ENCODE measurements around the gene CTTN.

CTTN gene

DNA sequence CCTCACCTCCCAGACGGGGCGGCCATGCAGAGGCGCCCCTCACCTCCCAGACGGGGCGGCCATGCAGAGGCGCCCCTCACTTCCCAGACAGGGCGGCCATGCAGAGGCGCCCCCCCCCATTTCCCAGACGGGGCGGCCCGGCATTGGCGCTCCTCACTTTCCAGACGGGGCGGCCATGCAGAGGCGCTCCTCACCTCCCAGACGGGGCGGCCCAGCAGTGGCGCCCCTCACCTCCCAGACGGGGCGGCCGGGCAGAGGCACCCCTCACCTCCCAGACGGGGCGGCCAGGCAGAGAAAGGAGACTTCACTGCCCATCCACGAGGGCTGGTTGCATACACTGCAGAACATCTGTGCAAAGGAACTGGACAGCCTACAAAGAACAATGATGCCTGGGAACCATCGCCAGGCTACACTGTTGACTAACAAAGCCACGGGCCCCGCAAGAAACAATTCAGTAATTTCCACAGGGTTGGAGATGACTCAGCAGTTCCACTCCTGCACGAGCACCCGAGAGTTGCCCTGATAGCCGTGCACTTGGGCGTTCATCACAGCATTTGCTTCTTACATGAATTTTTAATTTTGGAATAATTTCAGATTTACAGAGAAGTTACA is 58.7 kb downstream of the CTTN start:
- no peak for DNase-seq

DNA sequence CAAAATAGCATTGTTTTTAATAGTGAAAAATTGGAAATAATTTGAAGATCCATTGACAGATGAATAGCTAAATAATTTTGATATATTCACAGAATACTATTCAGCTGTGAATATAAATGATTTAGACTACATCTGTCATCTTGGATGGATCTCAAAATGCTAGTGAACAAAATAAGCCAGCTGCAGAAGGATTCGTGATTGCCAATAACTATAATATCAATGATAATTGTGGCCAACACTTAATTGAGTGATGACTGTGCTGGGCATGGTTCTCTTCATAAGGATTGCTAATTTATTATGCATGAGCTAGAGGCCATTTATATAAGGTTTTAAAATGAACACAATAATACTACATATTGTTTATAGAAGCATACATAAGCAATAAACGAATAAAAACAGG is 60.4 kb downstream of the CTTN start:
- DNase-seq: no peak

GRCh38 chr11:70460111-70460510 is 61.8 kb downstream of the CTTN start:
- DNase-seq: no peak

- no peak for DNase-seq
Observed at GRCh38 chr11:70460964-70461363, 62.6 kb downstream of the CTTN start.

DNA sequence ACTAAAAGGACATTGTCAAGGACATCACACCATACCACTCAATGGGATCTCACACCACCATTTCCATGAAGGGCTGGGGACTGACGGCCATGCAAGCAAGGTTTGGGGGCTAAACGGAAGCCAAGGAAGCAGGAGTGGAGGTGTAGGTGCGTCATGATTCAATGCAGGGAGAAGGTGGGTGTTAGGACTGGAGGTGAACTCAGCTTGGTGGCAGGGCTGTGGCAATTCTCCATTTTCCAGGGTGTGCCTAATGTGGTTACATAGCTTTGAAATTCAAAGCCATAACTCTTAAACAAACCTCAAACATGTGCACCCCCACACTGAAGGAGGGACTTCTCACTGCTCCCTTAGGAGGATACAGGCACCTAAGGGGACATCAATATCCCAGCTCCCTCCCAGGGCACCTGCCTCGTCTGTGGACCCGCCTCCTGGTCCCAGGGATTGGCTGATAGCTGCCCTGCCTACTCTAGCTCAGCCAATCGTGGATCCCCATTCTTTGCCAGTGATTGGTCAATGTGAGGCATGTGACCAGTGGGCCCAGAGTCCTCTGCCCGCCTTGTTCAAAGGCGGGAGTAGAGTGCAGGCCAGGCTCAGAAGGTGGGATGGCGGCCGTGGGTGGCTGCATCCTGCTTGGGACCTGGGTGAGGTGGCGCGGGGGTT is 64.6 kb downstream of the CTTN start:
- no peak for DNase-seq

DNA sequence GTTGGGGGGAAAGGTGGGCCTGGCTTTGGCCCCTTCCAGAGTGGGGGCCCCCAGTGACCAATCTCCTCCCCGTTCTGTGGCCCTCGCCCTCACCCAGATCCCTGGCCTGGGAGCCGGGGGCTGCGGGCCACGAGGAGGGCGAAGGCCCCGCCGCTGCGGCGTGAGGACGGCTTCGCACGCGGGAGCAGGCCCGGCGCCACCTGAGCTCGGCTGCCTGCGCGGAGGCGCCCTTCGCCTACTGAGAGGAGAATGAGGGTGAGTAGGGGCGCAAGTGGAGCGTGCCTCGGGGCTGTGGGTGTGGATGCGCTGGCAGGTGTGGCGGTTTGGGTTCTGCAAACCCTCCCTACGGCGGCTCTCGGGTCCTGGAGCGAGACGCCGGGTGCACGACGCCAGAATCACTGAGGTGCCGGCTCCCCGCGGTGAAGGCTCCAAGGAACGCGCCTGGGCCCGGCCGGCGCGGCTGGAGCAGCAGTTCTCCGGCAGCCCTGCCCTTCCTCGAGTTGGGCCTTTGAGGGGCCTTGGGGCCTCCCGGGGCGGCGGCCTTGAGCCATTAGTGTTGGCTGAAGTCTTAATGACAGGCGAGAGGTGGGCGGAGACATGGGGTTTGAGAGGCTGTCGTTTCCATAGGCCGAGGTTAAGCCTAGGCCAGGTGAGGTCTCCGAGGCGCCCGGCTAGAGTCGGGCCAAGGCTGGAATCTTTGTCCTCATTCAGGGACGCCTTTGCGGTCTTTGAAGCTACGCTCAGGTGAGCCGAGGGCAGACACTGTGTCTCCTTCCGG is 65.3 kb downstream of the CTTN start:
- no peak for DNase-seq

DNA sequence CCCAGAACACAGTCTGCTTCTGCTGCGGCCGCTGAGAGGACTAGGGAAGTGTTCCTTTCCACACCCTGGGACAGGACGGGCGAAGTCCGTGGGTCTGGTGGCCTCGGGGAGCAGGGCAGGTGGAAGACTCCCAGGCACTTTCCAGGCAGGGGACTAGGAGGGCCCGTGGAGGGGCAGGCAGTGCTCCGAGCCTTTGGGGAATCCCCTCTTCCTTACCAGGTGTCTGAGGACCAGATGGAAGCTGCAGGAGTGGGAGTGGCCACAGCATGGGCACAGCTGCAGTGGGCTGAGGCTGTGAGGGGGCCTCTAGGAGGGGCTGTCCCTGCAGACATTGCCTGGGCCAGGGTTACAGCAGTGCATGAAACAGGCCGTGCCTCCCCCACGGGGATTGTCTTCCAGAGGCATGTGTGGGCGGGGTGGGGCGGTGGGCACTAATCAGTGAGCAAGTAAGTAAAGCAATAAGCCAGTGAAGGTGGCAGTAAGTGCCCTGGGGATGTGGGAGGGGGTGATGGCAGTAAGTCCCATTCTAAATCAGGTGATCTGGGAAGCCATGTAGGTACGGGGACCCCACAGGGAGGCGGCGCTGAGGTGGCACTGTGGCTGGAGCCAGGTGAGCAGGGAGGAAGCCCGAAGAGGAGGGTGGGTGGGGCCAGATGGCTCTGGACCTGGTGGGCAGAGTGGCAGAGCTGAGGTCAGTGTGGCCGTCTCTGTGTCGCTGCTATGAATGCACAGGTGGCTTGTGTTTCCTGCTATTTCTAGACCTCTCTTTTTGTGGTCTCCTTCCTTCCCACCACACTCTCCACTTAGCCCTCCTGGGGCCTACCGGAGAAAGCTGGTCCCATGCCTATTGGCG is 66.4 kb downstream of the CTTN start:
- no peak for DNase-seq

DNA sequence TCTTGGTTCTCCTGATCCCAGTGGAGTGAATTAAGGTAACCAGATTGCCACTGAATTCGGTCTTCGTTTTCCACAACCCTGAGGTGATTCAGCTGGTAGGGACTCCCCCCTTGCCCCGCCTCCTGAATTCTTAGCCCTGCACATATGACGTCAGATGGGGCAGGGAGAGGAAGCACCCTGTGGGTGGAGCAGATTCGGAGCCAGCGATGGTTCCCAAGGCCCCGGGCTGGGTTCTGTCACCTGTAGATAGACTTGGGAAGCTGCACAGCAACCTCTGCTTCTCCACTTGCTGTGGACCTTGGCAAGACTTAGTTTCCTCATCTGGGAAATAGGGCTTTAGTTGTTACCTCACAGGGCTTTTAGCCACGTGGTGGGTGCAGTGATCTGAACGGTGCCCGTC is 67.8 kb downstream of the CTTN start:
- DNase-seq: no peak

DNA sequence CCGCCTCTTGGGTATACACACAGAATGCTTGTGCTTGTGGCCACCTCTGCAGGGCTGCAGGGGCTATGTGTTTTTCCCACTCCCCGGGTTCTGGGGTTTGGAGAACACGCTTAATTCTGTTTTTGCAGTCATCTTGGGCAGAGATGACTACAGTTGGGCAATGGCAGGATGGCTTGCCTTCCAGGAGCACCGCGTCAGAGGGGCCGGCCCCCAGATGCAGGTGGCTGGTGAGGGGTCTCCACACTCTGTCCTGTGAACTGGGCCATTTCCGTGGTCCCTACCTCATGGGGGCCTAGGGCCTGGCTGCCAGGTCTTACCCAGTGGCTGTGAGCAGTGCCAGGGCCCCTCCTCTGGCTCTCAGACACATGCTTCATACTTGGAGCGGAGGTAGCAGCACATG is 68.3 kb downstream of the CTTN start:
- no peak for DNase-seq

DNA sequence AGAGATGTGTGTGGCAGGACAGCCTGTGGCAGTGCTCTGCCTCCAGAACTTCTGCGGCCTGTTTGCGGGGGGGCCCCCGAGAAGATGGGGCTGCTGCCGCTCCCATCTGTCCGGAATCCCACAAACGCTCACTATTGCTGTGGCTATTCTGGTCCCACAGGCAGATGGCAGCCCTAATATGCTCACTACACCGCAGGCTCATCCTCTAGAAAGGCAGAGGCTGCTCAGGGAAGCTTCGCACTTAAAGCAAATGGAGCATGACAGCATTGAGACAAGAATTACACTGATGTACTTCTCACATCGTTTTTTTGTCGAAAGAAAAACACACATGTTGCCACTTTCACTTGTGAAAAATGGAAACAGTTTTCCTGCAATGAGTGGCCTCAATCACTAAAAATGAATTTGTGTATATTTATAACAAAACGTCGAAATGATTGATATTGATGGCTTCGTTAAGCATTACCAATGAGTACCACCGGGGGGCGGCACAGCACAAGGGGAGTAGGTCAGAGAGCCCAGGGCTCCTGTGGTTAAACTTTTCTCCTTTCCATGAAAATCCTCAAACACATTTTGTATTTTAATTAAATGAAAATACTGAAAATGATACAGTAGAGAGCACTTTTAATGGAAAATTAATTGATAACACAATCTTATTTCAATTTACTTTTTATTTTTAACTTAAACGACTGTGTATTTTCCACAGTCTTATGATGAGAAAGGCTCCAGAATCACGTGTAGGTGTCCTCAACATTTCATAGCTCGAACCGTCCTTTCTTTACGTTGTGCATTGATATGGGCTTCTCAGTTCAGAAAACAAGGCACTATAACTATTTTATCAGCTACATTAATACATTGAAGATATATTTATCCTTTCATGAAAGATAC is 69.1 kb downstream of the CTTN start:
- peak; percentile 45 for DNase-seq

- no peak for DNase-seq
Observed at GRCh38 chr11:70468256-70469195, 70.2 kb downstream of the CTTN start.

DNA sequence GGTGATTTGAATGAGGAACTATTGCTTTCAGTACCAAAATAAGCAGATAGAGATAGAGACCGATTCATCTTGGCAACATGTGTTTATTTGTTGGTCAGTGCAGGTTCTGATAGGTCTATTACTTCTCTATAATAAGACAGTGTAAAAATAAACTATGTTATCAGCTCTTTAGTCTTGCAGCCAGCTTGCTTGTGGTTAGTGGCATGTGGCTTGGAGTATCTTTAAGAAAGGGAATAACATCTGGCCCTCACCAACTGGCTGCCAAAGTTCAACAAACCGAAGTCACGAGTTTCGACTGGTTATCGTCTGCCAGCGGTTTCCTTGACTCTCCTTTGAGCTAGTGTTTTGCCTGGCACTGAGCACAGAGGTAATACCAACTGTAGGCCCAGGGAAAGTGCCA is 71.8 kb downstream of the CTTN start:
- no peak for DNase-seq

DNA sequence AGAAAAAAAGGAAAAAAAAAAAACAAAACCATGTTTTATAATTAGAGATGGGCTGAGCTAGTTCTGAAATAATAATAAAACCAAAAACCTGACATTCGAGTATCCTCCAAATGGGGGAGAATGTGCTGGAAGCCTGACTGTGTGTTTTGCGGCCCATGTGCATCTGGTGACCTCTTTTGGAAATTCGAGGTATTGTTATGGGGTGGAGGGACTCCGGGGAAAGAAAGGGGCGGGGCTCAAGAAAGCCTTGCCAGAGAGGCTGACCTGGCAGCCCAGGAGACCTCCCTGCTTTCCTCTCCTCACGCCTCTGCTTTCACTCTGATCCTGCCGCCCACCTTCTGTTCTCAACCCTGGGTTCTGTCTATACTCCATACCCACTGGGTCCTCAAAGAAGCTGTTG is 72.9 kb downstream of the CTTN start:
- no peak for DNase-seq

DNA sequence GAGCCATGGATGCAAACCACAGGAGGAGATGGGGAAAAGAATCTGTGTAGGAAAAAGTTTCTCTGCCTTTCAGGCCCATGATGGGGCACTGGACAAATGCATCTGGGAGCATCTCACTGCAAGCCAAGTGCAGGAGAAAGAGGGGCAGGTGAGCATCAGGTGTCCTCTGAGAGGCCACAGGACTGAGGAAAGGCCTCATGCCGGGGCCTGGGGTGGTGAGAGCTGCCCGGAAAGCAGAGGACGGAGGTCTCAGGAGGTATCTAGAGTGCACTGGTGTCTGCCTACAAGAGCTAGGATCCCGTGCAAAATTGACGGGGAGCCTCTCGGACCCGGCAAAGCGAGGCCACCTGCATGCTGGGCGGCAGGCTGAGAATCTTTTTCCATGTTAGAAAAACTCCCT is 73.9 kb downstream of the CTTN start:
- DNase-seq: no peak

GRCh38 chr11:70473186-70473872 is 75.0 kb downstream of the CTTN start:
- DNase-seq: no peak

- DNase-seq: no peak
Observed at GRCh38 chr11:70473873-70474690, 75.8 kb downstream of the CTTN start.

DNA sequence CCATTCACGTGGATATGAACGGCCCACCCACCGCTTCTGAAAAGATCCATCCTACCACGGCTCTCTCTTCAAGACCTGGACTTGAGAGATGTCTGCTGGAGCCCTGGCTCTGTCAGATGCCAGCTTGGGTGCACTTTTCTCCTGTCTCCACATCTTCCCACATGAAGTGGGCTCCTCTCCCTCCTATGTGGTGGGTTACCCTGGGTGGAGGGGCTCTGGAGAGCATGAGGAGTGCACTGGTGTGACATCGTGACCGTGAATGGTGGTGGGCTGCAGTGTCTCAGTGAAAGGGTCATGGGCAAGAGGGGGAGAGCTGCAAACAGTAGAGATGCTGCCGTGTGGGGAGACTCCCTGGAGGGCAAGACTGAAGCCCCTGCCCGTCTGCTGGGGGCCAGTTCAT is 76.4 kb downstream of the CTTN start:
- DNase-seq: no peak

DNA sequence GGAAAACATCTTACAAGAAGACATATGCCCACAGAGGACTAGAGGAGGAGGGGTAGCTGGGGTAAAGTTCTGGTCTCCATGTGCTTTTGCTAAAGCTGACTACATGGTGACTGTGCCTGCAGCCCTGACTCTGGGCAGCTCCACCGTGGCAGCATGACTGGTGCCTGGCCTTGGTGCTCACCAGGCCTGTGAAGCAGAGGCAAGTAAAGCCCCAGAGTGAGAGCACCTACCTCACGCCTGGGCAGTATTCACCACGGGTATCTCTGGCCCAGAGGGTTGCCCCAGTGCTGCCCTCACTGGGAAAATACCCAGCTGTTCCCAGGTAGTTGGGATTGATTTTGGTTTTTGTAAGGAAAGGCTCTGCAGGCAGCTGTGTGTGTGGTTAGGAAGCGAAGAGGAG is 78.3 kb downstream of the CTTN start:
- DNase-seq: no peak

- DNase-seq: no peak
Observed at GRCh38 chr11:70477176-70477575, 78.8 kb downstream of the CTTN start.

DNA sequence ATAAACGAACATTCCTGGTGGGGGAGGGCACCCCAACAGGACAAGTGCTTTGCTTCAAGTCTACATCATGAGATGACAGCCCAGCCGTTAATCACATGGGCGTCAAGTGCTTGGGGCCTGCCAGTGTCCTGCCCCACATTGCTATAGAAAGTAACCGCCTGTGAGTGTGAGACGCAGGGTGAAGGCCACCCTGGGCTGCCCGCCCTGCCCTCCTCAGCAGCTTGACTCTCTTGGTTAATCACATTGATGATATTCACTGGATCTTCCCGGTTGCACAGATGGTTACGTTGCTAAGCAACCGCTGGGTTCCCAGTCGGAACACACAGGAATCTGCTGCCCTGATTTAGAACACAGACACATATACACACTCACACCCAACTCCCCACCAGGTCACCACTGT is 79.3 kb downstream of the CTTN start:
- DNase-seq: peak; percentile 6
